Measurements from ENCODE around the gene CDH4.

DNA sequence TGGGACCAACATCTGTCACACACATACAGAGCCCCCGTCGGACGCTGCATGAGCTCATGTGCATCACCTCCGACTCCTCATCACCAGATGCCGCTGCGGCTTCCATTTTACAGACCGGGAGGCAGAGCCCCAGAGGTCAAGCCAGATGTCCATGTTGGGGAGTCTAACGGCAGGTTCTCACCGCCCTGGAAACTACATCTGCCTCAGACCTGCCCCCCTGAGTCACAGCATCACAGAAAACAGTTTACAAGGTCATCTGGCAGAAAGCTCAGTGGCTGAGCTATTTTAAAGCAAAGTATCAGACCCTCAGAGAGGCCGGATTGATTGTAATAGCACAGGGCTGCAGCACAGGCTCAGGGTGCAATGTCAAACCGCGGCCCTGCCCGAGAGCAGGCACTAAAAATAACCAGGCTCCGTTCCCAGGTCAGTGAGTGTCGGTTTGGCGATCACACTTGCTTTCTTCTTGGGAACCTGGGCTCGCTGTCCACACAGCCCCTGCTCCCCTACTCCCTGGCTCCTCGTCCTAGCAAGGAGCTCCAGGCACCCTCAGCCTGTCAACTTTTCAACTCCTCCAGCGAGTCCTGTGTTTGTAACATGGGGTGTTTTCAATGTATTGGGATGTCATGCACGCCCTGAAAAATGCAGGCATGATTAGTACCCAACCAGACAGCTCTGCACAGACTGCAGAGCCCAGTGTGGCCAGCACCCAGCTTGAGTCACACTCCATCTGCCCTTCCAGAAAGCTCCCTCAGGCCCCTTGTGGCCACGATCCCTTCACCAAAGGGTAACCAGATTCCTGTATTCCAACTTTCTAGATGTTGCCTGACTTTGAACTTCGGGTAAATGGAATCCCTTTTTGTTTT, 264.5 kb downstream of the CDH4 start:
- TF ChIP-seq CCAR2 (IDR thresholded peaks at IDR 0.05; ENCODE audit: low read depth, low read length) (no peak), FOXK2 (conservative IDR thresholded peaks at IDR 0.05 in 1 of 2, IDR thresholded peaks at IDR 0.05 in 1 of 2; ENCODE audit: low read depth in 2 of 2) (no peak), EP300 (IDR thresholded peaks at IDR 0.05; ENCODE audit: low read length) (no peak), PTBP1 (IDR thresholded peaks at IDR 0.05; ENCODE audit: low read depth, low read length) (no peak), ZNF274 (IDR thresholded peaks at IDR 0.05; ENCODE audit: borderline replicate concordance, low read depth, low read length) (no peak), HDGF (IDR thresholded peaks at IDR 0.05) (no peak), ZEB2 (IDR thresholded peaks at IDR 0.05) (no peak), TAF1 (IDR thresholded peaks at IDR 0.05; ENCODE audit: control insufficient read depth, extremely low read depth, insufficient read depth, low read length, severe bottlenecking) (no peak), NFYB (IDR thresholded peaks at IDR 0.05; ENCODE audit: extremely low read depth, insufficient read length) (no peak), RFX5 (IDR thresholded peaks at IDR 0.05; ENCODE audit: low read depth, low read length) (no peak)
